BJ (cell line): ENCODE data around the gene APEH. TPM values are rescaled to one million over a fixed set of nuclear protein-coding genes. Genes with fewer than 3 reads are reported as not detected.

Experiments
- CTCF ChIA-PET: fragments of 350-600 bp; formaldehyde crosslinking; extraction: SDS; loops from one replicate; lab custom pipeline; 2021; ENCODE audit warnings: antibody characterized with exemption, inconsistent platforms; lab: Yijun Ruan, JAX
- POLR2A ChIA-PET: fragments of 300-600 bp; sonication (Branson Sonifier 250); formaldehyde crosslinking; extraction: SDS; loops from one replicate; lab custom pipeline; 2021; ENCODE audit warnings: antibody characterized with exemption; lab: Charles Lee
- DNase-seq: peaks from one replicate; pipeline ENCODE4 v3.0.0-alpha.2; 2011; ENCODE audit warnings: low read depth
- H3K27me3 ChIP-seq: 2 replicates; pipeline ENCODE4 v1.6.0; 2011; ENCODE audit warnings: low read length; ENCODE audit not compliant: control insufficient read depth, insufficient read depth
- H3K36me3 ChIP-seq: 2 replicates; pipeline ENCODE4 v1.5.1; 2011; ENCODE audit warnings: low read length; ENCODE audit not compliant: control insufficient read depth, insufficient read depth
- H3K4me3 ChIP-seq: 2 replicates; pipeline ENCODE4 v1.5.1; 2011; ENCODE audit warnings: low read depth, mild to moderate bottlenecking, control low read depth, low read length
- polyA plus RNA-seq: library from polyadenylated mRNA; depleted of rRNA; stranded (reverse); fragments of >200 nt; gene quantifications from 2 replicates; pipeline ENCODE4 v1.2.3, GENCODE V29; 2011
- TF ChIP-seq, protein P1 (sequence below): IDR thresholded peaks from 2 replicates; pipeline ENCODE4 v1.5.1; 2011; ENCODE audit warnings: low read depth, mild to moderate bottlenecking, control low read depth, inconsistent platforms, low read length, moderate library complexity; ENCODE audit not compliant: insufficient read depth

The APEH gene
- polyA plus RNA-seq, 1 experiment: 165 TPM

- CTCF ChIA-PET: interaction anchor here (1.0 kb wide), 1 partner anchor 12 kb away, joined by 4 read pairs; no protein-coding TSS in a partner anchor
- no peak overlapping the region for H3K4me3 ChIP-seq
- TF ChIP-seq, protein P1, sequence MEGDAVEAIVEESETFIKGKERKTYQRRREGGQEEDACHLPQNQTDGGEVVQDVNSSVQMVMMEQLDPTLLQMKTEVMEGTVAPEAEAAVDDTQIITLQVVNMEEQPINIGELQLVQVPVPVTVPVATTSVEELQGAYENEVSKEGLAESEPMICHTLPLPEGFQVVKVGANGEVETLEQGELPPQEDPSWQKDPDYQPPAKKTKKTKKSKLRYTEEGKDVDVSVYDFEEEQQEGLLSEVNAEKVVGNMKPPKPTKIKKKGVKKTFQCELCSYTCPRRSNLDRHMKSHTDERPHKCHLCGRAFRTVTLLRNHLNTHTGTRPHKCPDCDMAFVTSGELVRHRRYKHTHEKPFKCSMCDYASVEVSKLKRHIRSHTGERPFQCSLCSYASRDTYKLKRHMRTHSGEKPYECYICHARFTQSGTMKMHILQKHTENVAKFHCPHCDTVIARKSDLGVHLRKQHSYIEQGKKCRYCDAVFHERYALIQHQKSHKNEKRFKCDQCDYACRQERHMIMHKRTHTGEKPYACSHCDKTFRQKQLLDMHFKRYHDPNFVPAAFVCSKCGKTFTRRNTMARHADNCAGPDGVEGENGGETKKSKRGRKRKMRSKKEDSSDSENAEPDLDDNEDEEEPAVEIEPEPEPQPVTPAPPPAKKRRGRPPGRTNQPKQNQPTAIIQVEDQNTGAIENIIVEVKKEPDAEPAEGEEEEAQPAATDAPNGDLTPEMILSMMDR: no peak
- no peak for DNase-seq
- POLR2A ChIA-PET: no interaction called here
- peaks cover 16% of the 10 kb centered on the region for H3K36me3 ChIP-seq
- no peaks in the 10 kb centered on the region for H3K27me3 ChIP-seq
Observed at GRCh38 chr3:49716169-49716568, 42.0 kb downstream of the APEH start.

GRCh38 chr3:49716691-49717210 lies 42.6 kb downstream of the APEH start:
- H3K4me3 ChIP-seq: no peak overlapping the region
- DNase-seq: no peak
- H3K36me3 ChIP-seq: peaks cover 20% of the 10 kb centered on the region
- no peaks in the 10 kb centered on the region for H3K27me3 ChIP-seq
- ChIA-PET POLR2A (no interaction called here), CTCF (interaction anchor here (1.4 kb wide), 1 partner anchor 16 kb away, joined by 6 read pairs; no protein-coding TSS in a partner anchor)
- TF ChIP-seq, protein P1: no peak

DNA sequence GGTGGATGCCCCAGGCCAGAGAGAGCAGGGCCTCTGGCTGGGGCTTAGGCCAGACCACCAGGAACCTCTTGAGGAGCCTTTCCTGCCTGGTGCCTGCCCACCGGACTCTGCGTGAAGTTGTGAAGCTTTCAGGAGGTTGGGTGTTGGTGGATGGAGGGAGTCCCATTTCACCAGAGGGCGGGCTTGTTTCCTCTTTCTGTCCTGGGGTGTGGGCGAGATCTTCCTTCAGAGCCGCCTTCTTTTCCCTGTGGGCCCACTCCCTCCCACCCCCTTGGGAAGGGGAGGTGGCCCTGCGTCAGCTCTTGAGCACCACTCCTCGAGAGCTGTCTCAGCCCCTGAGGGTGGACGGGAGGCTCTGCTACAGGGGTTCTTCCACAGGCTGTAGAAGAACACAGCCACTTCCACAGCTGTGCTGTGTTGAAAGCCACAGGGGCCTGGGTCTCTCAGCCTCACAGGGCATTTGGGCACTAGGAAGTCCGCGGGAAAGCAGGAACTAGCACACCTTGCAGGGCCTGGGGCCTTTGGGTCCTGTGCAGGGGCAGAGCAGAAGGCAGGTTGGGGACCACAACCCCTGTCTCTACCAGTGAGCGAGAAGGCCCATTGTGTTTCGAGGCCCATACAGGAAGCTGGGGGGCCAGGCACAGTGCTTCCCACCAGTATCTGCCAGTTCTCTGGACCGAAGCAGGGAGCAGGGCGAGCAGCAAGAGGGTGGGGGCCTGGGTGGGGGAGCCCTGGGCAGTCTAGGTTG lies 43.2 kb downstream of the APEH start:
- no peak for DNase-seq
- TF ChIP-seq, protein P1: no peak
- CTCF ChIA-PET: interaction anchor here (1.4 kb wide), 1 partner anchor 17 kb away, joined by 6 read pairs; no protein-coding TSS in a partner anchor
- H3K4me3 ChIP-seq: no peak overlapping the region
- H3K27me3 ChIP-seq: no peaks in the 10 kb centered on the region
- H3K36me3 ChIP-seq: peaks cover 23% of the 10 kb centered on the region
- POLR2A ChIA-PET: no interaction called here

DNA sequence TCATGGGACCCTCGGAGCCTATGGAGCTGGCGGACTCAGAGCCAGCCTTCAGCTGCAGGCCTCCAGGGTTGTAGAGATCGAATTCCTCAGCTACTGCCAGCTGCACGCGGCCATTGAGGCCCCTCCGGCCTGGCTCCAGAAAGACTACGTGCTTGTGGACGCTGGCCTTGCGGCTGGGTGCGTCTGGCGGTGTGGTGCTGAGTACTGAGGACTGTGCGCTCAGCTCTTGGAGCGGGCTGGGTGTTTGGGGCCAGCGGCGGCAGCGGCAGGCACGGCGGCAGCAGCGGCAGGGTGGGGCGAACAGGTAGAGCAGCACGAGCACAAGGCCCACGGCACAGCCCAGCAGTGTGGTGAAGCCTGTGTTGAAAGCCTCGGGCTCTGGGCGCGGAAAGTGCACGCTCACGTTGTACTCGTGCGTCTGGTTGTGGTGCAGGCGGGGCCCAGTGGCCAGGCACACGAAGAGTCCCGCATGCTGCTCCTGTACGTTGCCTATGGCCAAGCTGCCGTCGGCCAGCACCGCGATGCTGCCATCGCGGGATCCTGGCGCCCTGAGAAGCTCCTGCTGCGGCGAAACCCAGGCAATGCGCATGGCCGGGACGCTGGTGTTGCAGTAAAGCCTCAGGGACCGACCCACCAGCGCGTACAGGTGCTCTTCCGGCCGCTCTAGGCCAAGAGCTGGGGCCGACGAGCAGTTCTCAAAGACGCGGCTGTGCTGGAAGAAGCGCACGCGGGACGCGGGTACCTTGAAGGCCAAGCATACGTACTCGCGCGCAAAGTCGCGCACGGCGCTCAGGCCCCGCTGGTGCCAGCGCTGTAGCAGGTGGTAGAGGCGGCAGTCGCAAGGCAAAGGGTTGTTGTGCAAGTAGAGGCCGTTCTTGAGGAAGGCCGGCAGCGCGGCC lies 44.1 kb downstream of the APEH start:
- no peak for DNase-seq
- no peak overlapping the region for H3K4me3 ChIP-seq
- H3K36me3 ChIP-seq: peaks cover 21% of the 10 kb centered on the region
- TF ChIP-seq, protein P1: no peak
- POLR2A ChIA-PET: no interaction called here
- CTCF ChIA-PET: interaction anchor here (0.7 to 4.4 kb wide), 3 partner anchors 18 to 179 kb away, joined by 3 to 24 read pairs (median 6); no protein-coding TSS in a partner anchor
- H3K27me3 ChIP-seq: no peaks in the 10 kb centered on the region

- POLR2A ChIA-PET: no interaction called here
- Histone ChIP-seq H3K36me3 (peaks cover 21% of the 10 kb centered on the region), H3K27me3 (no peaks in the 10 kb centered on the region), H3K4me3 (peak overlapping the region; percentile 50)
- CTCF ChIA-PET: interaction anchor here (0.7 to 4.4 kb wide), 2 partner anchors 120 to 180 kb away, joined by 3 to 24 read pairs; no protein-coding TSS in a partner anchor
- DNase-seq: no peak
- TF ChIP-seq, protein P1: no peak
Observed at GRCh38 chr3:49718858-49719213, 44.7 kb downstream of the APEH start.
